Activated CD8-positive, alpha-beta memory T cell treated with anti-CD3 and anti-CD28 coated beads, Interleukin-2, amount 10 ng/mL, durations not matched to agents 7 days and 5 days (primary cell): Measurements from ENCODE around the gene VAC14. TPM values are rescaled to one million over a fixed set of nuclear protein-coding genes. Genes with fewer than 3 reads are reported as not detected.
A peak's percentile ranks its signal among the peaks of the same experiment; 100 is the strongest.

ENCODE experiments used
- ATAC-seq: fragments of 150-1000 bp; cut with Tn5 transposase; one replicate; pipeline ENCODE4 v1.10.0; 2021; ENCODE audit warnings: moderate library complexity
- CTCF ChIA-PET: fragments of 350-600 bp; sonication (Branson Sonifier 250); formaldehyde crosslinking; loops from one replicate; lab custom pipeline; 2021; ENCODE audit warnings: antibody characterized with exemption; lab: Charles Lee
- DNase-seq: peaks from one replicate; pipeline ENCODE4 v3.0.0-alpha.2; 2020
- H3K27ac Mint-ChIP-seq: one replicate; pipeline ENCODE4 v1.8.0; 2021; ENCODE audit warnings: mild to moderate bottlenecking, mixed read lengths
- H3K27me3 Mint-ChIP-seq: one replicate; pipeline ENCODE4 v1.8.0; 2021; ENCODE audit warnings: mixed read lengths
- H3K36me3 Mint-ChIP-seq: one replicate; pipeline ENCODE4 v1.8.0; 2021; ENCODE audit warnings: mild to moderate bottlenecking, mixed read lengths
- H3K4me1 Mint-ChIP-seq: one replicate; pipeline ENCODE4 v1.8.0; 2021; ENCODE audit warnings: mixed read lengths
- H3K4me3 Mint-ChIP-seq: one replicate; pipeline ENCODE4 v1.8.0; 2021; ENCODE audit warnings: mild to moderate bottlenecking, moderate library complexity, mixed read lengths
- H3K9me3 Mint-ChIP-seq: one replicate; pipeline ENCODE4 v1.8.0; 2022; ENCODE audit warnings: low read depth, mixed read lengths
- total RNA-seq, 2 experiments: library from RNA; stranded (reverse); gene quantifications; one replicate each; pipeline ENCODE4 v1.2.3, GENCODE V29; 2021

VAC14 gene
- total RNA-seq, 2 experiments from 2014 or later: 36.2 to 38.6 TPM

DNA sequence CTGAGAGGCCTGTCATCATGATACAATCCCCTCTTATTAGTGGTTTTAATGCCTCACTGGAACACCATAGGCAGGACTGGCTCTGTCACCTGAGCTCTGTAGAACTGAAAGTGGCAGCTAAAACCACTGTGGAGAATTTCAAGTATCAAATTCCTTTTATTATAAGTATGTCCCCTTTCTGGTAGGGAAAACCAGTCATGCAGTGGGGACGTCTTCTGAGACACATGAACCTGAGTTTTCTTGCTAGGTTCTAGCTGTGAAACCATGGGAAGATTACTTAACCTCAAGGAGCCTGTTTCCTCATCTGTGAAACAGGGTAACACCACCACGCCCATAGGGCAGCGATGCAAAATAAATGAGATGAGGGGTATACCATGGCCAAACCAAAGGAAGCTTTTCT is 4.7 kb downstream of the VAC14 start:
- no peak overlapping the region for H3K27ac Mint-ChIP-seq
- no peak for ATAC-seq
- H3K27me3 Mint-ChIP-seq: no peaks in the 10 kb centered on the region
- H3K9me3 Mint-ChIP-seq: no peaks in the 10 kb centered on the region
- H3K4me3 Mint-ChIP-seq: no peak overlapping the region
- peaks cover 19% of the 10 kb centered on the region for H3K4me1 Mint-ChIP-seq
- no peak for DNase-seq
- H3K36me3 Mint-ChIP-seq: no peaks in the 10 kb centered on the region
- CTCF ChIA-PET: no interaction called here

DNA sequence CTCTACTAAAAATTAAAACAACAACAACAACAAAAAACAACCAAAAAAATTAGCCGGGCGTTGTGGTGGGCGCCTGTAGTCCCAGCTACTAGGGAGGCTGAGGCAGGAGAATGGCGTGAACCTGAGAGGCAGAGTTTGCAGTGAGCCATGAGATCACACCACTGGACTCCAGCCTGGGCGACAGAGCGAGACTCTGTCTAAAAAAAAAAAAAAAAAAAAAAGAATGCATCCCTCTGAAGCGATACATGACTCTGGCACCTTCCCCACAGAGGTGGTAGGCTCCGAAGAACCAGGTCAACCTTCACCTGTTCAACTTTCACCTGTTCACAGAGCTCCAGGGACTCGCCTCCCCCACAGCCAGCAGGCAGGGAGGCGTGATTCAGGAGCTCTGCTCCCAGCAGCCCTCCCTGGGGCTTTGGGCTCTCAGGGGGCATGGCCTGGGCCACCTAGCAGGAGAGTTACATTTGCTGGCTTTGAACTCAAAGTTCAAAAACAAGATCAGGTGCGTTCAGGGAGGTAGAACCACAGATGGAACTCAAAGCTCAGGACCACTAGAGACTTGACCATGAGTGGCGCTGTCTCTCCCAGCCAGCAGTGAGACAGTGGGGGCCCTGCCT is 5.6 kb downstream of the VAC14 start:
- CTCF ChIA-PET: no interaction called here
- ATAC-seq: no peak
- Mint-ChIP-seq H3K27me3 (no peaks in the 10 kb centered on the region), H3K4me3 (no peak overlapping the region), H3K36me3 (no peaks in the 10 kb centered on the region), H3K4me1 (peaks cover 16% of the 10 kb centered on the region), H3K27ac (no peak overlapping the region), H3K9me3 (no peaks in the 10 kb centered on the region)
- no peak for DNase-seq

DNA sequence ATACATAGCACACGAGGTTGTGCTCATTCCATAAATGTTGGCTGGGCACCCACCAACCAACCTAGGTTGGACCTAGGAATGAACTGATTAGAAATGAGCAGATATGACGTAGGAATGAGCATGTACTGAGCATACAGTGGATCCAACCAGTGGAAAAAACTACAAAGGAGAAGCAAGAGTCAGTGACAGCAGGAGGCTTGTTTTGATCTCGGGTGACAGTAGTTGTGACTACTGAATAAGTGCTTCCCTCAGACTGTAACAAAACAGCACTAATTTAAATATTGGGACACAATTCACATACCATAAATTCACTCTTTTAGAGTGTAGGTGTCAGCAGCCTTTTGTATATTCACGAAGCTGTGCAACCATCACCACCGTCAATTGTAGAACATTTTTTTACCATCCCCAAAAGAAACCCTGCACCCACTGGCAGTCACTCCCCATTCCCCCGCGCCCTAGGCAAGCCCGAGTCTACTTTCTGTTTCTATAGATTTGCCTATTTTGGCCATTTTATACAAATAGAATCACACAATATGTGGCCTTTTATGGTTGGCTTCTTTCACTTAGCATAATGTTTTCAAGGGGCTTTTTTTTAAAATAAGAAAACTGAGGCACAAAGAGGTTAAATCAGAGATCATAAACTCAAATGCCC is 7.0 kb downstream of the VAC14 start:
- DNase-seq (no peak), ATAC-seq (no peak)
- Mint-ChIP-seq H3K4me1 (peaks cover 3% of the 10 kb centered on the region), H3K27me3 (no peaks in the 10 kb centered on the region), H3K27ac (no peak overlapping the region), H3K9me3 (no peaks in the 10 kb centered on the region), H3K4me3 (no peak overlapping the region), H3K36me3 (no peaks in the 10 kb centered on the region)
- CTCF ChIA-PET: no interaction called here

DNA sequence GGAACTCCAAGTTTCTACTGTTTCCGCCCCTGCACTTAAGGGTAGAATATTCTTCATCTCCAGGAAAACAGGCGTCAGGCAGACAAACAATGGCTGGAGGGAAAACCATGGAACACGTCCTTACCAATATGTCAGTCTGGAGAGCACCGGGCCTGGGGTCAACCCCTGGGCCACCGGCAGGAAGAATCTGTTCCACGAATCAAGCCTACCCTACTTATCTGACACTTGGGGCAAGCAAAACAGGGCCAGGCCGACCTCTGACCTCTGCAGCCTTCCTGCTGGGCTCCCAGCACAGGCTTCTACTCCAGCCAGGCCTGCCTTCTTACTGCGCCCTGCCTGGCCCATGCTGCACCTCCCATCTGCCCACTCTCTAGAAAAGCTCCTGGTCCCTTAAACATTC is 10.1 kb downstream of the VAC14 start:
- CTCF ChIA-PET: no interaction called here
- no peak overlapping the region for H3K4me3 Mint-ChIP-seq
- no peaks in the 10 kb centered on the region for H3K27me3 Mint-ChIP-seq
- no peak for DNase-seq
- no peaks in the 10 kb centered on the region for H3K4me1 Mint-ChIP-seq
- no peak overlapping the region for H3K27ac Mint-ChIP-seq
- H3K9me3 Mint-ChIP-seq: no peaks in the 10 kb centered on the region
- no peak for ATAC-seq
- no peaks in the 10 kb centered on the region for H3K36me3 Mint-ChIP-seq

DNA sequence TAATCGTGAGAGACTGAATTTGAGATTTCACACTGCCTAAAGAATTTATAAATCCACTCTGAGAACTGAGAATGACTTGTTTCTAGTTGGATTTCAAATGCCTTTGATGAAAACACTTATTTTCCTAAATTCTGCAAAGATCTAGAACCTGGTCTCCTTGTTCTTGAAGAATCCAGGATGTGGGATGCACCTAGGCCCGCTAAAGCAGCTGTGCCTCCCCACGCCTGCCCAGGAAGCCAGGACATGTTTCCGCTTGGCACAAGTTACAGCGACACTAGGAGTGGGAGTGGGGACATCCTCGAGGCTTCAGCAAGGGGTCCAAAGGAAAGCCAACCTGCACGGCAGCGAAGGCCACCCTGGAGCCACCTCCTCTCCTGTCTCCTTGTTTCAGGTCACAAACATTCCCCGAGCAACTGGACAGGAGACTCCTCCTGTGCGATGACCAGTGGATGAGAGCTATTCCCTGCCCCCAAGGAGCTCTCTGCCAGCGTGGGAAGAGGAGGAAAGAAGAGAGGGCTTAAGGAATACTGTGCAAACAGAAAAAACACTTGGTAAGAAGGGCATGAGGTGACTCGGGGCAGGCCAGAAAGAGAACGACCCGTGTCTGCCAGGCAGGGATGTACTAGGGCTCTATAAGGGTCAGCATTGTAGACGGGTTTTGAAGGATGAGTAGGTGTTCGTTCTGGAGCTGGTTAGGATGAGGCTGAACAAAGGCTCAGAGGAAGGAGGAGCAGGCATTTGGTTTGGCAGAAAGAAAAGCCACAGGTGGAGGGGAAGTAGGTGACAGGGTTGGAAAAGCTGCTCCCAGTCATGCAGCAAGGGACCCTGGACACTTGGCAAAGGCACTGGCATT is 11.1 kb downstream of the VAC14 start:
- Mint-ChIP-seq H3K9me3 (no peaks in the 10 kb centered on the region), H3K4me1 (no peaks in the 10 kb centered on the region), H3K27ac (no peak overlapping the region), H3K4me3 (no peak overlapping the region), H3K27me3 (no peaks in the 10 kb centered on the region), H3K36me3 (no peaks in the 10 kb centered on the region)
- DNase-seq: no peak
- CTCF ChIA-PET: interaction anchor here (0.7 to 1.4 kb wide), 2 partner anchors 18 to 111 kb away, joined by 3 to 4 read pairs; no protein-coding TSS in a partner anchor
- no peak for ATAC-seq

DNA sequence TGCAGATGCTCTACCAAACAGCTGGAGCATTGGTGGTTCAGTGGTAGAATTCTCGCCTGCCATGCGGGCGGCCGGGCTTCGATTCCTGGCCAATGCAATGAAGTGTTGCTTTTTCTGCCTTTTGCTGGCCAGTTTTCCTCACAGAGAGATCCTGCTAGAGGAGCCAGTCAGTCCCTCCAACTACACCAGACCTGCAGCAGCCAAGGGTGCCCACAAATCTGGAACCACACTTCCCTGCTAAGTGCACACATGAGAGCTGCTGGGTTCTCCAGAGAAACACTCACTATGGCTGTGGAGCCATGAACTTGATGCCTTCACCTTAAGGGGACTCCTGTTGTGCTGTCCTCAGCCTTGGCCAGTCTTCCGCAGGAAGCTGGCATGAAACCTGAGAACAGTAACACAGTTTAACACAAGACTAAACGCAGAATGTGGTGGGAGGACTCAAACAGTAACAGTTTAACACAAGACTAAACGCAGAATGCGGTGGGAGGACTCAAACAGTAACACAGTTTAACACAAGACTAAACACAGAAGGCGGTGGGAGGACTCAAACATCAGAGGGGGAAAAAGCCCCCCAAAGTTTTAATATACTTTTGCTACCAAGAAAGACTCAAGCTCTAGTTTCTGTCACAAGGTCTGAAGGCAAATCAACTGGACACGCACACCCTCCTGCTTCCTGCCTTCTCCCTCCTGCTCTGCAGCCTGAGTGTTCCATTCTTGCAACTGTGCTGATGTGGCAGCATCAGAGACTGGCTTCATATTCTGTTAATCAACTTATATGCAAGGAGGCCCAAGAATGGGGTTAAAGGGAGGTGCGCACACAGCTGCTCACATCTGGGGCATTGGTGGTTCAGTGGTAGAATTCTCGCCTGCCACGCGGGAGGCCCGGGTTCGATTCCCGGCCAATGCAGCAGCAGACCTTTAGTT is 12.0 kb downstream of the VAC14 start:
- CTCF ChIA-PET: interaction anchor here (1.4 kb wide), 1 partner anchor 17 kb away, joined by 4 read pairs; no protein-coding TSS in a partner anchor
- no peaks in the 10 kb centered on the region for H3K27me3 Mint-ChIP-seq
- no peak for ATAC-seq
- no peaks in the 10 kb centered on the region for H3K4me1 Mint-ChIP-seq
- no peaks in the 10 kb centered on the region for H3K9me3 Mint-ChIP-seq
- peaks cover 3% of the 10 kb centered on the region for H3K36me3 Mint-ChIP-seq
- no peak overlapping the region for H3K4me3 Mint-ChIP-seq
- no peak for DNase-seq
- H3K27ac Mint-ChIP-seq: no peak overlapping the region

DNA sequence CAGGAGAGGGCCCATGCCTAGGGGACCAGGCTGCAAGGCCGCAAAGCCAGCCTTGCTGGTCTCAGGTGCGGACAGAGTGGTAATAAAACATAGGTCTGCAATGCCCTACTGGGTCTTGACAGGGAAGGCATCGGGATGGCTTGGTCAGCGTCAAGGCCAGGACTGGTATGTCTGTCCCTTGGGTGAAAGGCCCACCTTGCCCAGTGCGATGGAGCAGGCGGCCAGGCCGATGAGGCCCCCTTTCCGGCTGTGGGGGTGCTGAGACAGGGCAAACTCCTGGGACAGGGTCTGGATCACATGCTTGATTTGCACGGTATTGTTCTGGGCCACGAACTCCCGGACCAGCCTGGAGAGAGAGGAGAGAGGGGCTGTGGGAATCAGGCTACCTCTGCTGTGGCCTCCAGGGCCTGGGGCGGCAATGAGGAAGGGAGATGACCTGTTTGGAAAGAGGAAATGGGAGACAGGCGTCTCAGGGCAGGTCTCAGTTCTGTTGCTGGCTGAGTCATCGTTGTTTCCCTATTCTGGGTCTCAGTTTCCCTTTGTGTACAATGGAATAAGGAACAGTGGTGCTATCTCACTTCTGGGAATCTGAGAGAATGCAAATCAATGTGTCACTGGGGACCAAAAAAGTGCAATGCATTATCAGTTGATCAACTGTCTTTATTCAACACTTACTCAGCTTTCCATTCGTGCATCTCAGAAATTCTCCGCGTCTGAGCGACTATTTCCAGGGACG is 14.8 kb downstream of the VAC14 start:
- Mint-ChIP-seq H3K9me3 (no peaks in the 10 kb centered on the region), H3K36me3 (peaks cover 28% of the 10 kb centered on the region), H3K27me3 (no peaks in the 10 kb centered on the region), H3K4me1 (no peaks in the 10 kb centered on the region), H3K27ac (no peak overlapping the region), H3K4me3 (no peak overlapping the region)
- DNase-seq (no peak), ATAC-seq (no peak)
- CTCF ChIA-PET: no interaction called here

DNA sequence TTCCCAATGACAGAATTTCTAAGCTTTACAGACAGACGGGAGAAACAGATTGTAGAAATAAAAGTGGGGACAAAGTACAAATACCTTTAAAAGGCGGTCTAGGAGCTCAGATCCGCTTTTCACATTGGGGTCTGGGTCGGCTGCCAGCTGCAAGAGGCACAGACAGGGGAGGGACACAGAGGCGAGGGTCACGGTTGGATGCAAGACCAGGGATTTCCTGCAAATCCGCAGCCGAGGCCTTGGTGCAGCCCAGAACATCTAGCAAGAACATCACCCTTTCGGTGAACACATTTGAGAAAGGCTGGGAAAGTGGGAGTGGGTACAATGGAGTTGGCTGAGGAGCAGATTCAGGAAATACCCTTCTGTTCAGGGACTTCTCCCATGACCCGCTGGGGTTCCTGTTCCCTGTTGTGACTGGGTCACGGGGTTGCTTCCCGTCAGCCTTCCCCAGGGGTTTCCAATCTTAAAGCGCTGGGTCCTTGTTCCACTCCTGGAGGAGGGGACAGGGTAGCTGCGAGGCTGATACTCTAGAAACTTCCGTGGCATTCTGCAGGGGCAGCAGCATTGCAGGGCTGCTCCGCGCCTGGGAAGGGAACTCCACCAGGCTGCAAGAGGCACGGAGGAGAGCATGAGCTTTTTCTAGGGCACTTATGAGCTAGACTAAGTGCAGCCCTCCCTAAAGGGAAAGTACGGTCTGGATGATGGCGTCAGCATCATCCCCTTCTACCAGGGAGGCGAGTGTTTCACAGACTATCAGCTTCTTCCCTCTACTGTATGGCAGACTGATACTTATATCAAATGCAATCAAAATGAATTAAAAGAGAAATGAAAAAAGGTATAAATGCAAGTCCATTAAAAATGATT is 16.0 kb downstream of the VAC14 start:
- DNase-seq: no peak
- CTCF ChIA-PET: interaction anchor here (6.6 kb wide), 1 partner anchor 14 kb away, joined by 27 read pairs; no protein-coding TSS in a partner anchor
- no peak for ATAC-seq
- no peaks in the 10 kb centered on the region for H3K27me3 Mint-ChIP-seq
- H3K9me3 Mint-ChIP-seq: no peaks in the 10 kb centered on the region
- H3K4me3 Mint-ChIP-seq: no peak overlapping the region
- peak overlapping the region; percentile 17 for H3K27ac Mint-ChIP-seq
- H3K4me1 Mint-ChIP-seq: no peaks in the 10 kb centered on the region
- peaks cover 40% of the 10 kb centered on the region for H3K36me3 Mint-ChIP-seq

DNA sequence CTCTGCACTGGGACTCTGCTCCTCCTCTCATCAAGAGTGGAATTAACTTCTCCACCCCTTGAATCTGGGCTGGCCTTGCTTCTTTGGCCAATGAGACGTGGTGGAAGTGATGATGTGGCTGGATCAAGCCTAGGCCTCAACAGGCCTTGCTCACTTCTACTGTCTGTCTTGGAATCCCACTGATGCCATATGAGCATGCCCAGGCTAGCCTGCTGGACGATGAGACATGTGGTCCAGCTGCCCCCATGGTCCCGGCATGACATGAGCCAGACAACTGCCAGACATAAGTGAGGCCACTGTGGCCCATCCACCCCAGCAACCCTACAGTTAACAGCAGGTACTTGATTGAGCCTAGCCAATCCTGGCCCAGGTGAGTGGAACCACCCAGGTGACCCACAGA is 18.7 kb downstream of the VAC14 start:
- Mint-ChIP-seq H3K9me3 (no peaks in the 10 kb centered on the region), H3K27me3 (no peaks in the 10 kb centered on the region), H3K36me3 (peaks cover 42% of the 10 kb centered on the region), H3K27ac (no peak overlapping the region), H3K4me3 (no peak overlapping the region), H3K4me1 (no peaks in the 10 kb centered on the region)
- CTCF ChIA-PET: interaction anchor here (6.6 kb wide), 1 partner anchor 12 kb away, joined by 27 read pairs; no protein-coding TSS in a partner anchor
- DNase-seq: no peak
- no peak for ATAC-seq

DNA sequence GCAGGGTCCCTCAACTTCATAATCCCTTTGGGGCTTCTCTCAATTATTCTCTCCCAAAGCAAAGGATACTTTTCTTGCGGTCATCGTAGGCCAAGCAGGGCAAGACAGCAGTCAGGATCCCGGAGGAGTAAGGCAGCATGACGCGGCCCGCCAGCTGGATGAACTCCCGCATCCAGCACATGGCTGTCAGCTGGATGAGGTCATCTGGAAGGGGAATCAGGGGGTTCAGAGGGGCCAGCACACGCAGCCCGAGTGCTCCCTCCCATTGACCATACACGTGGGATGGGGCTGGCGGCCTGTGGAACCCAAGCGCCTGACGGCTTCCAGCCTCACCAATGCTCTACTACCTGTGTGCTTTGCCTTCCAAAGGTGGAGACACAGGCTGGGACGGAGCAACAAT is 19.2 kb downstream of the VAC14 start:
- Mint-ChIP-seq H3K9me3 (no peaks in the 10 kb centered on the region), H3K4me3 (no peak overlapping the region), H3K36me3 (peaks cover 42% of the 10 kb centered on the region), H3K27ac (no peak overlapping the region), H3K4me1 (no peaks in the 10 kb centered on the region), H3K27me3 (no peaks in the 10 kb centered on the region)
- CTCF ChIA-PET: interaction anchor here (6.6 kb wide), 1 partner anchor 11 kb away, joined by 27 read pairs; no protein-coding TSS in a partner anchor
- ATAC-seq: no peak
- no peak for DNase-seq

DNA sequence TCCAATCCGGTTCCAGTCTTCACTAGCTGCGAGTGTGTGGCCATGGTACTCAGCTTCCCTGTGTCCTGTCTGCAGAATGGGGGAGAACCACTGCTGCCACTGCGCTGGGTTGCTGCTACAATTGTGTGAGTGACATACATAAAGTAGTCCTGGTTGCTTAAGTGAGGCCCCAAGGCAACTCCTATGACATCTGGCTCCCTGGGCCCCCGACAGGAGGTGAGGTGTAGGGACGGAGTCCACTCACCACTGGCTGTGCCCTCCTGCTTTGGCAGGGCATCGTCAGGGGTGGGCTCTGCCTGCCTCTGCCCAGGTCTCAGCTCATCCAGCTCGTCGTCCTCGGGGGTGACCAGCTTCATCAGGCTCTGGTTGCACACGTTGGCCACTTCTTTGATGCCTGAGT is 20.4 kb downstream of the VAC14 start:
- CTCF ChIA-PET: interaction anchor here (6.6 kb wide), 1 partner anchor 10 kb away, joined by 27 read pairs; no protein-coding TSS in a partner anchor
- H3K27me3 Mint-ChIP-seq: no peaks in the 10 kb centered on the region
- peaks cover 42% of the 10 kb centered on the region for H3K36me3 Mint-ChIP-seq
- H3K27ac Mint-ChIP-seq: no peak overlapping the region
- no peak overlapping the region for H3K4me3 Mint-ChIP-seq
- DNase-seq: no peak
- no peak for ATAC-seq
- H3K9me3 Mint-ChIP-seq: no peaks in the 10 kb centered on the region
- H3K4me1 Mint-ChIP-seq: no peaks in the 10 kb centered on the region
